H1 (cell line): ENCODE data around the gene BAIAP2. TPM values are rescaled to one million over a fixed set of nuclear protein-coding genes. Genes with fewer than 3 reads are reported as not detected.

Experiments
- ASH2L ChIP-seq: fragments of 200-600, 300-600 bp; sonication (generic); IDR thresholded peaks from one replicate; pipeline ENCODE4 v1.7.1; 2017; ENCODE audit warnings: low read length
- CEBPB ChIP-seq: IDR thresholded peaks from 2 replicates; pipeline ENCODE4 v1.6.1; 2012; ENCODE audit warnings: low read depth, low read length
- CHD7 ChIP-seq: fragments of 300-600 bp; sonication (generic); IDR thresholded peaks from 2 replicates; pipeline ENCODE4 v1.7.1; 2012; ENCODE audit warnings: low read length, moderate library complexity, mild to moderate bottlenecking, inconsistent platforms; ENCODE audit not compliant: insufficient replicate concordance
- CREB1 ChIP-seq: IDR thresholded peaks from 2 replicates; pipeline ENCODE4 v1.6.1; 2012; ENCODE audit warnings: inconsistent platforms
- E2F6 ChIP-seq: IDR thresholded peaks from 2 replicates; pipeline ENCODE4 v1.6.1; 2012; ENCODE audit warnings: inconsistent platforms
- GTF2F1 ChIP-seq: IDR thresholded peaks from 2 replicates; pipeline ENCODE4 v1.6.1; 2012; ENCODE audit warnings: low read depth, low read length, improper control_type of control experiment, borderline replicate concordance
- KDM4A ChIP-seq: IDR thresholded peaks from one replicate; pipeline ENCODE4 v1.7.1; 2012; ENCODE audit warnings: low read depth, mild to moderate bottlenecking, moderate library complexity, low read length, inconsistent platforms; ENCODE audit not compliant: severe bottlenecking
- MAFK ChIP-seq: IDR thresholded peaks from 2 replicates; pipeline ENCODE4 v1.6.1; 2012; ENCODE audit warnings: low read depth, mild to moderate bottlenecking, improper control_type of control experiment, low read length
- RBBP5 ChIP-seq: IDR thresholded peaks from 2 replicates; pipeline ENCODE4 v1.7.1; 2012; ENCODE audit warnings: low read depth, mild to moderate bottlenecking, inconsistent platforms, low read length, moderate library complexity, borderline replicate concordance
- SP1 ChIP-seq: IDR thresholded peaks from 2 replicates; pipeline ENCODE4 v1.6.1; 2011; ENCODE audit warnings: low read depth, low read length
- TAF7 ChIP-seq: optimal IDR thresholded peaks from 2 replicates; pipeline ENCODE3; 2011; ENCODE audit warnings: low read depth, mild to moderate bottlenecking, inconsistent platforms, low read length, moderate library complexity, borderline replicate concordance
- YY1 ChIP-seq: IDR thresholded peaks from 2 replicates; pipeline ENCODE4 v1.6.1; 2011; ENCODE audit warnings: low read depth, mild to moderate bottlenecking, low read length
- polyA plus RNA-seq, 7 experiments: library from polyadenylated mRNA; depleted of rRNA in 3 of 7; stranded (reverse) in 5 of 7; unstranded in 2 of 7; fragments of >200 nt in 5 of 7; fragments of 200-250 nt in 2 of 7; gene quantifications; 1 replicate in 5 of 7; 2 replicates in 1 of 7; 4 replicates in 1 of 7; pipeline versions ENCODE4 v1.2.1 to v1.2.3, GENCODE V29; 2011 to 2013; ENCODE audit warnings: missing spikeins in 2 of 7, mixed read lengths in 2 of 7
- total RNA-seq: library from RNA; stranded (reverse); fragmentation: NEBNext Ultra II Directional; extraction: Animal tissue kit (Norgen Biotek cat#: 25700); gene quantifications from 2 replicates; pipeline ENCODE4 v1.2.1, GENCODE V29; 2021

BAIAP2 gene
- total and polyA plus RNA-seq, 2 of the 8 experiments (the other 6 are each of a cell fraction or from before 2014, with no cell fraction given) = 10.0 to 22.8 TPM

- no peak for TF ChIP-seq CHD7
- 0 out of 2 replicates have a peak, but pooled peaks have one; percentile 46 for TF ChIP-seq GTF2F1
- TF ChIP-seq CREB1 = 0 out of 2 replicates have a peak, but pooled peaks have one; percentile 11
- TF ChIP-seq TAF7 = peak; percentile 62
- TF ChIP-seq E2F6 = no peak
- no peak for TF ChIP-seq SP1
- peak; percentile 39; the same call in 1 of the 2 replicates for TF ChIP-seq CEBPB
- no peak for TF ChIP-seq MAFK
- no peak for TF ChIP-seq ASH2L
- TF ChIP-seq RBBP5 = 0 out of 2 replicates have a peak, but pooled peaks have one; percentile 23
- no peak for TF ChIP-seq KDM4A
- TF ChIP-seq YY1 = peak; percentile 82; the same call in 1 of the 2 replicates
Observed at GRCh38 chr17:80991645-80992076, 43.3 kb upstream of the BAIAP2 start, which contains the start of gene CHMP6 (continued).
